GM06990 (cell line): ENCODE results near the gene CBX5.

Experiments used
- DNase-seq: peaks from one replicate; pipeline ENCODE4 v3.0.0-alpha.2; 2011; ENCODE audit not compliant: insufficient read length; ENCODE audit errors: extremely low read depth
- H3K27me3 ChIP-seq: replicated peaks from 2 replicates; pipeline ENCODE4 v1.6.0; 2011; ENCODE audit warnings: low read length; ENCODE audit not compliant: control insufficient read depth, insufficient read depth
- H3K36me3 ChIP-seq: 2 replicates; pipeline ENCODE4 v1.5.1; 2011; ENCODE audit warnings: low read length; ENCODE audit not compliant: control insufficient read depth, insufficient read depth
- H3K4me3 ChIP-seq: replicated peaks from 2 replicates; pipeline ENCODE4 v1.5.1; 2011; ENCODE audit warnings: low read depth, mild to moderate bottlenecking, control low read depth, low read length
- CTCF ChIP-seq: IDR thresholded peaks from 2 replicates; pipeline ENCODE4 v1.5.1; 2011; ENCODE audit warnings: low read length, control low read depth, mild to moderate bottlenecking, inconsistent platforms; ENCODE audit not compliant: insufficient read depth, poor library complexity, severe bottlenecking

The CBX5 gene

GRCh38 chr12:54214553-54215406 lies 65.1 kb downstream of the CBX5 start:
- Histone ChIP-seq H3K27me3 (peaks cover 2% of the 10 kb centered on the region; the same call in 1 of the 2 replicates), H3K4me3 (peak overlapping the region; percentile 37), H3K36me3 (no peaks in the 10 kb centered on the region)
- DNase-seq: peak; percentile 84
- TF ChIP-seq CTCF: peak; percentile 100

GRCh38 chr12:54213079-54213478 lies 66.8 kb downstream of the CBX5 start:
- no peak overlapping the region for H3K4me3 ChIP-seq
- no peak for TF ChIP-seq CTCF
- DNase-seq: no peak
- no peaks in the 10 kb centered on the region for H3K36me3 ChIP-seq
- H3K27me3 ChIP-seq: peaks cover 2% of the 10 kb centered on the region; the same call in 1 of the 2 replicates

GRCh38 chr12:54211920-54212319 lies 68.0 kb downstream of the CBX5 start:
- no peak for DNase-seq
- no peak overlapping the region for H3K4me3 ChIP-seq
- H3K27me3 ChIP-seq: peaks cover 2% of the 10 kb centered on the region; the same call in 1 of the 2 replicates
- TF ChIP-seq CTCF: no peak
- H3K36me3 ChIP-seq: no peaks in the 10 kb centered on the region

GRCh38 chr12:54210400-54210790 lies 69.5 kb downstream of the CBX5 start:
- no peak for DNase-seq
- Histone ChIP-seq H3K4me3 (no peak overlapping the region), H3K36me3 (no peaks in the 10 kb centered on the region; the same call in 1 of the 2 replicates), H3K27me3 (peaks cover 4% of the 10 kb centered on the region)
- no peak for TF ChIP-seq CTCF

- no peak for TF ChIP-seq CTCF
- Histone ChIP-seq H3K4me3 (no peak overlapping the region), H3K27me3 (peaks cover 6% of the 10 kb centered on the region)
These were observed 71.3 kb downstream of the CBX5 start for GRCh38 chr12:54208591-54208990.

More at GRCh38 chr12:54208591-54208990, 71.3 kb downstream of the CBX5 start:
- no peak for DNase-seq
- H3K36me3 ChIP-seq: no peaks in the 10 kb centered on the region; the same call in 1 of the 2 replicates
